Activated effector memory CD4-positive, alpha-beta T cell treated with Interleukin-2 at 50 U/mL for 16 hours (primary cell): ENCODE results near the gene RPS14.
"Not testable (repeated sequence)": the region's sequence is repeated elsewhere in the genome, so short reads cannot be mapped to it uniquely, and the experiment has no call there.

Source experiments
- DNase-seq: peaks from one replicate; pipeline ENCODE4 v3.0.0-alpha.2; 2020

The RPS14 gene

GRCh38 chr5:150479416-150479815 is 29.9 kb upstream of the RPS14 start:
- no peak for DNase-seq

- DNase-seq = not testable (repeated sequence)
Observed at GRCh38 chr5:150476568-150476967, 27.0 kb upstream of the RPS14 start.

DNA sequence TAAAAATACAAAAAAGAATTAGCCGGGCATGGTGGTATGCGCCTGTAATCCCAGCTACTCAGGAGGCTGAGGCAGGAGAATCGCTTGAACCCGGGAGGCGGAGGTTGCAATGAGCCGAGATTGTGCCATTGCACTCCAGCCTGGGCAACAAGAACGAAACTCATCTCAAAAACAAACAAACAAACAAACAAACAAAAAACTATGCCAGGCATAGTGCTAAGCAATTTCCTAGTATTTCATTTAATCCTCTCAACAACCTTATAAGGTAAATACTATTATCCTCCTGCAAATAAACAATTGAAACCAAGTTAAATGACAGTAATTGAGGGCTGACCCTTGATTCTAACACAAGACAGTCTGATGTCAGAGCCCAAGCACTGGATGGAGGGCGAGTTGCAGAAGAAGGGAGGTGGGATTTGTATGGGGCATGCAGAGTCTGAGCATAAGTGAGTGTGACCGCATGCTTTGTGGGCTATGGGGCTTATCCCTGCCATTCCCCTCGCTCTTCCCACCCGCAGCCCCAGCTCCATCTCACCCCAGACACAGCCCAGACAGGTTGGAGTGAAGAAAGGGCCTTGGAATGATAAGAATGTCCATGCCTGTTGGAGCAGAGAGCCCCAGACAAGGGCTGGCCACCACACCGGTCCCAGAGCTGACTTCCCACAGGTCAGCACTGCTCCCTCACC is 24.3 kb upstream of the RPS14 start:
- no peak for DNase-seq

DNA sequence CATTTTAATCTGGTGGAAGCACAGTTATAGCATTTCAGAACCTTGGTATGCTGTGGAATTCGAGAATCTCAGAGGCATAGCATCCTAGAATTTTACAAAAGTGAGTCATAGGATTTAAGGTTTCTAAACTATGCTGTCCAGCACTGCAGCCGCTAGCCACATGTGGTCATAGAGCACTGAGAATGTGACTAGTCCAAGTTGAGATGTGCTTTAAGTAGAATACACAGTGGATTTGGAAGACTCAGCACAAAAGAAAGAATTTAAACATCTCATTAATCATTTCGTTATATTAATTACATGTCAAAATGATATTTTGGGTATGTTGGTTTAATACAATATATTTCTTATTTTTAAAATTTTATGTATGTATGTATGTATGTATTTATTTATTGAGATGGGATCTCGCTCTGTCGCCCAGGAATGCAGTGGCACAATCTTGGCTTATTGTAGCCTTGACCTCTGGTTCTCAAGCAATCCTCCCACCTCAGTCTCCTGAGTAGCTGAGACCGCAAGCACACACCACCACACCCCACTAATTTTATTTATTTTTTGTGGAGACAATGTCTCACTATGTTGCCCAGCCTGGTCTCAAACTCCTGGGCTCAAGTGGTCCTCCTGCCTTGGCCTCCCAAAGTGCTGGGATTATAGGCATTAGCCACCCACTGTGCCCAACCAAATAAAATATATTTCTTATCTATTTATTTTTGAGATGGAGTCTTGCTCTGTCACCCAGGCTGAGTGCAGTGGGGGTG is 20.4 kb upstream of the RPS14 start:
- no peak for DNase-seq

DNA sequence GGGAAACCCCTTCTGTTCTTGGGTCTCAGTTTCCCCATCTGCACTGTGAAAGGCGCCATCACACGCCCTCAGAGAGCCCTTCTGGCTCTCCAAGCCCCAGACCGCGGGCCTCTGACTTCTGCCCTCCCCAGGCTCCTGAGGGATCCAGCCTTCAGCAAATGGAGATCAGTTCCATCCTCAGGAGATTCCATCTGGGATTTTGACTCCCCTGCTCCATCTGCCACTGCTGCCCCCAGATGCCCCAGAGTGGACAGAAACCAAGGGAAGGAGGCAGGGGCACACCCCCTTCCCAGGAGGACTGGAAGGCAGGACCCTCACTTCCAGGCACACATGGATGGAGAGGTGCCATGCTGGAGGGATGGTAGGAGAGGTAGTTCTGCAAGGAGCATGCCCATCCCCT is 18.7 kb upstream of the RPS14 start:
- no peak for DNase-seq

DNA sequence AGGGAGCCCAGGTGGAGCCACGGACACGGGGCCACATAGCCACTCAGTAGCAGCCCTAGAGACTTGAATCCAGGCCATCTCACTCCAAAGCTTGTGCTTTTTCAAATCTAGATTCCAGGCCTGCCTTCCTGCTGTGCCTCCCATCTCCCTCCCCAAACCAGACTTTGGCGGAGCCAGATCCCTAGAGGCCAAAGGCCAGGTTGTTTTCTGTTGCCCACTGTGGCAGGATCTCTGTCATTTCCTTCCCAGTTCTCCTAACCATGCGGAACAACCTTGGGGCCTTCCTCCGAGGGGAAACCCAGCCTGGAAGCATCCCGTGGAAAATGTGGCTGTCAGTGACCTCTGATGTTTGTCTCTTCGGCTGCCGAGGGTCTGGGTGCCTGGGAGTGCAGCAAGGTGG is 16.4 kb upstream of the RPS14 start:
- DNase-seq = no peak

- DNase-seq = no peak
Observed at GRCh38 chr5:150464554-150465012, 15.0 kb upstream of the RPS14 start.

DNA sequence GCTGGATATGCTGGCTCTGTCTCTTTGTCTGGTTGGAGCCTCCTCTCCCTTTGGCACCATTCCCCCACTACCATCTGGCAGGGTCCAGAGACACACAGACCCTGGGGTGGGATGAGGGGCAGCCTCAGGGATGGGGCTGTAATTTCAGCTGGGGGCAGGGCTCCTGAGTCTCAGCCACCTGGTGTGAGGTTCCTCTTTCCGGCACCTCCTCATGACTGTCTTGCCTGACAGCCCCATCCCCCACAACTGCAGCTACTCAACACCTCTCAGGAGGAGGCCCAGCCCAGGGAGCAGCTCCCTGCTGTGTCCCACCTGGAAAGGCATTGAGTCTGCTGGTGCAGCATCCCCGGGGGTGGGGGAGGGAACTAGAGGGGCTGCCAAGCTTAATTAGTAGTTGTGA is 11.7 kb upstream of the RPS14 start:
- no peak for DNase-seq

- no peak for DNase-seq
Observed at GRCh38 chr5:150460781-150461180, 11.2 kb upstream of the RPS14 start.

GRCh38 chr5:150458802-150459557 is 9.4 kb upstream of the RPS14 start:
- DNase-seq = peak; percentile 81

DNA sequence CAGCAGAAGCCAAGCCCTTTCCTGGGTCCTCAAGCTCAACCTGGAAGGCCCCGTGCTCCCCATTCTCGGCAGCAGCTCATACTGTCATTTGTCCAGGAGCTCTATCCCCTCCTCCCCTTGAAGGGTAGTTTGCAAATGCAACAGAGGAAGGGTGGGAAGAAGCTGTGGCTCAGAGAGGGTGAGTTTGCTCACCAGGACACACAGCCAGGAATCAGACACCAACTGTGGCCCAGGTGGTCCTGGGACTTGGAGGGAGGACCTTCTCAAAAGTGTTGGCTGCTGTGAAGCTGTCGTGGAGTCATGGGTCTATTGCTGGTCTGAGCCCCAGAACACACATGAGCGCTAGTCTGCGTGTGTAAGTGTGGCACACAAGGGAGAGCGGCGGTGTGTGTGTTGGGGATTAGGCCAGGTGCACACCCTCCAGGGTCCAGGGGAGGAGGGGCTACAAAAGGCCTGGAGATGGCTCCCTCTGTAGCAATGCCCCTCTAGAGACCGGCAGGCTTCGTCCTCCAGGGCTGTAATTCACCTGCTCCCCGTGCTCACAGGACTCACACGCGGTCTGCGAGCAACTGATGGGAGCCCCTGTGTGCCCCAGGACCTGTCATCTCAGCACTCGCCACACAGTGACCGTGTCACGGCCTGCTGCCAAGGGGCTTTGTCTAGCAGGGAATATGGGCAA is 8.2 kb upstream of the RPS14 start:
- DNase-seq = no peak

GRCh38 chr5:150457121-150457520 is 7.6 kb upstream of the RPS14 start:
- no peak for DNase-seq

DNA sequence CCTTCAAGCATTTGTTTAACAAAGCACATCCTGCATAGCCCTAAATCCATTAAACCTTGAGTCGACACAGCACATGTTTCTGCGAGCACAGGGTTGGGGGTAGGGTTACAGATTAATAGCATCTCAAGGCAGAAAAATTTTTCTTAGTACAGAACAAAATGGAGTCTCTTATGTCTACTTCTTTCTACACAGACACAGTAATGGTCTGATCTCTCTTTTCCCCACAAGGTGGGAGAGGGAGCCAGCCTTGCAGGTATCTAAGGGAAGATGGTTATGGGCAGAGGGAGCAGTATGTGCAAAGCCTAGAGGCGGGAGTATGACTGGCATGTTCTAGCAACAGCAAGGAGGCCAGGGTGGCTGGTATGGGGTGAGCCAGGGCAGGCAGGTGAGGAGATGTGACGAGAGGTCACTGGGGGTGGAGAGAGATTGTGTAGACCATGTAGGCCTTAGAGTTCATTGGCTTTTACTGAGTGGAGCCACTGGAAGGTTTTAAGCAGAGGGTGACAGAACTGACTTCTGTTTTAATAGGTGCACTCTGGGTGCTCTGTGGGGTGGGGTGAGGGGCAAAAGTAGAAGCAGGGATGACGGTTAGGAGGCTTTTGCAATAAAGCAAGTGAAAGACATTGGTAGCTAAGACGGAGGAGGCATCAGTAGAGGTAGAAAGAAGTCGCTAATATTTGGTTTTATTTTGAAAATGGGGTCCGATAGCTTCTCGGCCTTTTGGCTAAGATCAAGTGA is 5.1 kb upstream of the RPS14 start:
- DNase-seq = no peak

DNA sequence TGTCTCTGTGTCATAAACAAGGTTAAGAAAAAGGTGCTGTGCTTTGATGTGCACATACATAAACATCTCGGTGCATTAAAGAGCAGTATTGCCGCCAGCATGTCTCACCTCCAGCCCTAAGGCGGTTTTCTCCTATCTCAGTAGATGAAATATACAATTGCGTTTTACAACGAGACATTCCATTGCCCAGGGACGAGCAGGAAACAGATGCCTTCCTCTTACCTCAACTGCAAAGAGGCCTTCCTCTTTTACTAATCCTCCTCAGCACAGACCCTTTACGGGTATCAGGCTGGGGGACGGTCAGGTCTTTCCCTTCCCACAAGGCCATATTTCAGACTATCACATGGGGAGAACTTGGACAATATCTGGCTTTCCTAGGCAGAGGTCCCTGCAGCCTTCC is 4.5 kb upstream of the RPS14 start:
- not testable (repeated sequence) for DNase-seq

DNA sequence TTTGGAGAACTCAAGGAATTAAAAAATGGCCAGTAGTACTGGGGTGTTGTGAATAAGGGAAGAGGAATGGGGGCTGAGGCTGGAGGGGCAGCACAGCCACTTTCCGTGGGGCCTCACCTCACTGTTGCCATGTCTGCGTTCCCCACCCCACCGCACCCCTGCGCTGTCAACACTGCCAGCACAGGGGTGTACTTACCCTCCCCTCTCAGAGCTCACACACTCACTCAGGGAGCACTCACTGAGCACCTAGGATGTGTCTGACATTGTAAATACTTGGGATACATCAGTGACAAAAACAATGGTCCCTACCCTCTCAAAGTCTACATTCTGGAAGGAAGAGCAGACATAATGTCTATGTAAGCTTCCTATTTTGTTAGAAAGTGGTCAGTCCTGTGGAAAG is 3.4 kb upstream of the RPS14 start:
- no peak for DNase-seq

GRCh38 chr5:150451594-150451993 is 2.1 kb upstream of the RPS14 start:
- DNase-seq = no peak

- DNase-seq = no peak
Observed at GRCh38 chr5:150448952-150449516, 505 bp downstream of the RPS14 start.

- DNase-seq = no peak
Observed at GRCh38 chr5:150448334-150448733, 1.2 kb downstream of the RPS14 start.

DNA sequence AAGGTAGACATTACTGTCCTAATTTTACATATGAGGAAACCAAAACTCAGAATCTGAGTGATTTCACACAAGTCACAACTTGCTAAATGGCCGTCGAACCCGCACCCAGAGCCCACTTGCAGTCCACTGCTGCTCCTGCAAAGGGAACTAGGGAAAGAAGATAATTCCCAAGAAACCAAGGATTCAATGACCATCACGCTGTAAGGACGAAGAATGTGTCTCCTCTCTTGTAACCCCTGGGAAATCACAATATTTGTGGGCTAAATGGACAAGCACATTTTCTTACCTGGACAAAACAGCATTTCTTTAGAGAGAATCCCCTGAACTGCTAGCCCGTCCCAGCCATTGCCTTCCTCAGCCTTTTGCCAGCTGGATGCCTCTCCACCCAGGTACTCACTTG is 2.4 kb downstream of the RPS14 start:
- DNase-seq = no peak

DNA sequence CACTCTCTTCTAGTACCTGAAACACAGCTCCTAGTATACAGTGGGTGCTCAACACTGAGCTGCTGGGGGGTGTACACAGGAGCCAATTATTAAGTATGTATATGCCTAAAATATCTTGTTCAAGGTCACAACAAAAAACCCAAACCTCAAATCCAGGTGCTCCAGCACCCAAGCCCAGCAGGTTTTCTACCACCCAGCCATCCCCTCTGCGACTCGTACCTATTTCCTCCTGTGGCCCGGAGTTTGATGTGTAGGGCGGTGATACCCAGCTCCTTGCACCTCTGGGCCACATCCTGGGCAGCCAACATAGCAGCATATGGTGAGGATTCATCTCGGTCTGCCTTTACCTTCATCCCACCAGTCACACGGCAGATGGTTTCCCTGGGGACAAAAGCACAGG is 3.0 kb downstream of the RPS14 start:
- DNase-seq = no peak

- no peak for DNase-seq
Observed at GRCh38 chr5:150446088-150446487, 3.5 kb downstream of the RPS14 start.

DNA sequence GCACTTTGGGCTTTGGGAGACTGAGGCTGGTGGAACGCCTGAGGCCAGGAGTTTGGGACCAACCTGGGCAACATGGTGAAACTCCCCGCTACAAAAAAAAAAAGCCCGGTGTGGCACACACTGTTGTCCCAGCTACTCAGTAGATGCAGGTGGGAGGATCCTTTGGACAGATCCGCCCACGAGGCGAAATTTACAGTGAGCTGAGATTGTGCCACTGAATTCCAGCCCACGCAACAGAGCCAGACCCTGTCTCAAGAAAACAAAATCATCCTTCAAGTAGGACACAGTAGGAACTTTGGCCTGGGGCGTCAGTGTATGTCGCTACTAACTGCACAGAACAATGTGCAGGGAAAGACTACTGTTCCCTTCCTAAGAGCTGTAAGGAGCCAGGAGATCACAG is 4.8 kb downstream of the RPS14 start:
- no peak for DNase-seq
